HG02970 (cell line): ENCODE measurements around the gene PPP4R1.
"Not testable (repeated sequence)": the region's sequence is repeated elsewhere in the genome, so short reads cannot be mapped to it uniquely, and the experiment has no call there.

Experiments
- ATAC-seq: cut with Tn5 transposase; IDR thresholded peaks from one replicate; pipeline ENCODE4 v1.9.1; 2021; ENCODE audit warnings: mild to moderate bottlenecking, moderate library complexity, moderate number of reproducible peaks; ENCODE audit not compliant: unreplicated experiment, low FRiP score

The PPP4R1 gene

DNA sequence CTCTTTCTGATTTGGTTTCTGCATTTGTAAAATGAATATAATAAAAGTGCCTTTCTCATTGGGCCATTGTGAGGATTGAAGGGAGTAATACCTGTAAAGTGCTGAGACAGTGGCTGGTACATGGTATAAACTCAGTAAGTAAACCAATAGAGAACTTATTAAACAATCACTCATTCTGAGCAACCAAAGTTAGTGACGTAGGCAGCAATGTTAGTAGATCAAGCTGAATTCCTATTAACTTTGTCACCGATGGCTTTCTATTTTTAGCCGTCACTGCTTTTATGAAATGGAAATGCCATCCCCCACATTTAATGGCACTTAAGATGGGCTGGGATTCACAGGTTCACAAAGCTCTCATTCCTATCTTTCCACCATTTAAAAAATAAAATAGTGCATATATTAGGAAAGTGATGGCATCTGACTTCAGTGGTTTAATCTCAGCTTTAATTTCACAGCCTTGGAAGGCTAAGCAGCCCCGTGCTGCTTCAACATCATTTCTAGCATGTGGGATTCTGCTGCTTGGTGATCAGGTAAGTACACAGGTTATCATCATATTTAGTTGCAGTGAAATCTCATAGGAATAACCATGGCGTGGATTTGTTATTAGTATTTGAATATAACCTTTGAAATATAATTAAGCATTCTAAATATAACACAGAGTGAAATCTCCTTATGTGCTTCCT, 17.6 kb upstream of the PPP4R1 start:
- no peak for ATAC-seq

DNA sequence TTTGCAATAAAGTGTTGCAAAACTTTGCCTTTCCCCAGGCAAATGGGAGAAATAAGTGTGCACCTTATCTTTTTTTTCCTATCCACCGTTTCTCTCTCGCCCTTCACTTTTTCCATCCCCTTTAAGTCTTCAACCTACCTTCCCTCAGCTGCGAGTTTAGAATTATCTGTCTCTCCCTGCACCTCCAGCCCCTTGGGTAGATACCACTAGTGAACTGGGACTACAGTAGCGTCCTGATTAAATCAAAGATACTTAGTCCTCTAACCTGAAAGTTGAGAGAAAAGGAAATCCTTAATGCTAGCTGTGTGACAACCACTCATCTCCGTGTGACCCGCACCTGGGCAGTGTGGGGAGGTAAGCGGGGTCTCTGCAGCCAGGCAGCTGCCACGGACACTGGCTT, 16.1 kb upstream of the PPP4R1 start:
- no peak for ATAC-seq

DNA sequence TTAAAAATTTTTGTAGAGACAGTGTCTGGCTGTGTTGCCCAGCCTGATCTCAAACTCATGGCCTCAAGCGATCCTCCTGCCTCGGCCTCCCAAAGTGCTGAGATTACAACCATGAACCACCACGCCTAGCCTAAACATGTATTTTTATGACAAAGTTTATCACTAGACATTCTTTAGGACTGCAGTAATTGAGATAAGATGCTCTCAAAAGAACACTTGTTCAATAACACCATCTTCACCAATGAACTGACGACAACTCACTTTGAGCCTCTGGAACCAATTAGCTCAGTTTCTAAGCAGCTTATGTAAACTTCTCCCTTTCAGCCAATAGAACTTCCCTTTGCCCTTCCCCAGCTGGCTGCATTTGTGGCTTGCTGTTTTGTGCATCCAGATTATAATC, 15.3 kb upstream of the PPP4R1 start:
- no peak for ATAC-seq

DNA sequence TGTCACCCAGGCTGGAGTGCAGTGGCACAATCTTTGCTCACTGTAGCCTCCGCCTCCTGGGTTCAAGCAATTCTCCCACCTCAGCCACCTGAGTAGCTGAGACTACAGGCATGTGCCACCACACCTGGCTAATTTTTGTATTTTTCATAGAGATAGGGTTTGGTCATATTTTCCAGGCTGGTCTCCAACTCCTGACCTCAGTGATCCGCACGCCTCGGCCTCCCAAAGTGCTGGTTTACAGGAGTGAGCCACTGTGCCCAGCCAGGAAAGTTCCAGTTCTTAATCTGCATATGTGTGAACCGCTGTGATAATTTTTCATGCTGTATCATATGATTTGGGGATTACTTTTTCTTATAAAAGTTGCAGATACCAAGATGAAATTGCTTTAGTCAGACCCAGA, 14.6 kb upstream of the PPP4R1 start:
- no peak for ATAC-seq

DNA sequence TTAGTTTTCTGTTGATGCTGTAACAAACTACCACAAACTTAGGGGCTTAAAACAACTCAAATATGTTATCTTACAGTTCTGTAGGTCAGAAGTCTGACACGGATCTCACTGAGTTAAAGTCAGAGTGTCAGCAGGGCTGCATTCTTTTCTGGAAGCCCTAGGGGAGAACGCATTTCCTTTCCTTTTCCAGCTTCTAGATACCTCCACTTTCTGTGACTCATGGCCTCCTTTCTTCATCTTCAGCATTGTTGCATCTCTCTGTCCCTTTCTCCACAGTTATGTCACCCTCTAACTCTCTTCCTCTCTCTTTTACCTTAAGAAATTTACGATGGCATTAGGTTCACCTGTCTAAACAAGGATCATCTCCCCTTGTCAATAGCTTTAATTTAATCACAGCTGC, 13.3 kb upstream of the PPP4R1 start:
- no peak for ATAC-seq

DNA sequence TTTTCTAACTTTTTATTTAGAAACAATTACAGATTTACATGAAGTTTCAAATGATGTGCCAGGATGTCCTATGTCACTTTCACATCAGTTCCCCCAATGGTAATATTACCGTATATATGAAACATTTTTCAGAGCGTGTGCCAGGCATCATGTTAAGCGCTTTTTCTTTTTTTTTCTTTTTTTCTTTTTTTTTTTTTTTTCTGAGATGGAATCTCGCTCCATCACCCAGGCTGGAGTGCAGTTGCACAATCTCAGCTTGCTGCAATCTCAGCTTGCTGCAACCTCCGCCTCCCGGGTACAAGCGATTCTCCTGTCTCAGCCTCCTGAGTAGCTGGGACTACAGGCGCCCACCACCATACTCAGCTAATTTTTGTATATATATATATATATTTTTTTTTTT, 5.6 kb upstream of the PPP4R1 start:
- ATAC-seq: no peak

DNA sequence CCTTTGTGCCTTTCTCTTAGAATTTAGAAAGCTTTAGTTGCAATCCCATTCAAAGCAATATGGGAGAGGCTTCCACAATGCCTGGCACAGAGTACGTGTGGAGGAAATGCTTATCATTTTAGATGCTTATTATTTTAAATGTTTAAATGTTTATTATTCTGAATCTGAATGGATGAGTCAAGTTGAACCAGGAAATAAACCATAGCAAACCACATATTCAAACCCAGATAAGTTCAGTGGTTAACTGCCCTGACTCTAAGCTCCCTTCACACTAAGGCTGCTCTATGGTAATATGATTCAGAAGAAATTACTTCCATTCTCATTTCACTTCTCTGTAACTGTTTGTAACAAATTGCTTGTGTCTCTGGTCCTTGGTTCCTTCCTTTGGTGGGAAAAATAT, 5.2 kb upstream of the PPP4R1 start:
- ATAC-seq: no peak

DNA sequence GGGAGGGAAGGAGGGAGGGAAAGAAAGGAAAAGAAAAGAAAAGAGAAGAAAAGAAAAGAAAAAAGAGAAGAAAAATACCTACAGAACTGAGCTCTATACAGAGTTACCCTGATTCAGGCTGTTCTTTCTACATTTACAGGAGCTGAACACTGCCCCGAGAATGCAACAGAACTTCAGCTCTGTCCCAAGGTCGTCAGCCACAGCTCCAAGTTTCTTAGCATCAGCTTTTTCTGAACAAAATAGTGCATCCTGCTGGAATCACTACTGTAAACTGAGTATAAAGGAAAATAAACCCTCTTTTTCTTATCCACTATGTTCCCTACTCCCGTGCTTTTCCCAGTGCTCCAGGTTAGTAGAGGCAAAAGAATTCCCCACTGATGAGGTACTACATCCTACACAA, 4.7 kb upstream of the PPP4R1 start:
- no peak for ATAC-seq

DNA sequence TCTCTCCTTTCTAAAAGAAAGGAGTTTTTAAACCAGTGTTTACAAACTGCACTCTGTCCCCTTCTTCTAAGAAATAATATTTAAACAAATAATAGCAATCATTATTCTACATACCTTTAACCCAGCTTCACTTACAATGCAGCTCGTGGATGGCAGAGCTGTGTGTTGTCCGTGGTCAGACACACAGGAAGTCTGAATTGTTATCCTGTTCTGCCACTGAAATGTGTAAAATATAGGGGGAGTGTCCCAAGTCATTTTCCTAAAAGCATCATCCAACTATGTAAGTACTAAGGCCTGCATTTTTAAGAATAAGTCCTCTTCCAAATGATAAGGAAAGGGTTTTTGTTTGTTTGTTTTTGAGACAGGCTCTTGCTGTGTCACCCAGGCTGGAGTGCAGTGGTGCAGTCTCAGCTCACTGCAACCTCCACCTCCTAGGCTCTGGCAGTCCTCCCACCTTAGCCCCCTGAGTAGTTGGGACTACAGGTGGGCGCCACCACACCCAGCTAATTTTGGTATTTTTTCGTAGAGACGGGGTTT, 2.7 kb upstream of the PPP4R1 start:
- ATAC-seq: no peak

DNA sequence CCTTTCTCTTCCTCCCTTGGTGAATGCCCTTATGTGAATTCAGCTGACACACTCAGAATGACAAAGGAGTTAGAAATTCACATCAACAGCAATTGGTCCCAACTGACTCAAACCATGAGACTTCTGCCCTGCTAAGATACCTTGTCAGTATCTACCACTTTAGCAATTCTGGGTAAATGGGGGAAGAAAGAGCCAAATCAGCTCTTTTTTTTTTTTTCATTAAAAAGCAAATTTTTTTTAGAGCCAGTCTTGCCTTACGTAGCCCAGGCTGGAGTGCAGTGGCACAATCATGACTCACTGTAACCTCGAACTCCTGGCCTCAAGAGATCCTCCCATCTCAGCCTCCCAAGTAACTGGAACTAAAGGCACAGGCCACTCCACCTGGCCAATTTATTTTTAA, 1.7 kb upstream of the PPP4R1 start:
- ATAC-seq: no peak

DNA sequence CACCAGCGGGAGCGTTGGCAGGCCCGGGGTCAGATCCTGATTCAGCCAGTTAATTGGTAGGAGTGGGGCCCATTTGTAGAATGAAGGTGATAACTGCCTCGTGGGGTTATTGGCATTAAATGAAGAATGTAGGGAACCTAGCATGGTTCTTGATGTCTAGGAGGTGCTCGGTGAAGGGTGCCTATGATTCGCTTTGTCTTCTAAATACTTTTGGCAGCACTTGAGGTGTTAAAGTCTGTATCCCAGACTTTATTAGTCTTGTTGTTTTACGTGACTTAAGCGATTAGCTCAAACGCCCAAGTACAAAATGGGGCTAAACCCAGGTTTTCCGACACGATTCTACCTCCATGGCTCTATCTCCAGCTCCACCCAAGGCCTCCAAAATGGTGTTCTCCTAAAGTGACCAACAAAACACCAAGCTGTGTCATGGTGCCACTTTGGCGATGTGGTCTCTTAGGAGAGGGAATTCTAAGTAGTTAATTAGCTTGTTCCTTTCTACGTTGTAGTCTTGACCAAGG, 980 bp upstream of the PPP4R1 start:
- ATAC-seq: no peak

DNA sequence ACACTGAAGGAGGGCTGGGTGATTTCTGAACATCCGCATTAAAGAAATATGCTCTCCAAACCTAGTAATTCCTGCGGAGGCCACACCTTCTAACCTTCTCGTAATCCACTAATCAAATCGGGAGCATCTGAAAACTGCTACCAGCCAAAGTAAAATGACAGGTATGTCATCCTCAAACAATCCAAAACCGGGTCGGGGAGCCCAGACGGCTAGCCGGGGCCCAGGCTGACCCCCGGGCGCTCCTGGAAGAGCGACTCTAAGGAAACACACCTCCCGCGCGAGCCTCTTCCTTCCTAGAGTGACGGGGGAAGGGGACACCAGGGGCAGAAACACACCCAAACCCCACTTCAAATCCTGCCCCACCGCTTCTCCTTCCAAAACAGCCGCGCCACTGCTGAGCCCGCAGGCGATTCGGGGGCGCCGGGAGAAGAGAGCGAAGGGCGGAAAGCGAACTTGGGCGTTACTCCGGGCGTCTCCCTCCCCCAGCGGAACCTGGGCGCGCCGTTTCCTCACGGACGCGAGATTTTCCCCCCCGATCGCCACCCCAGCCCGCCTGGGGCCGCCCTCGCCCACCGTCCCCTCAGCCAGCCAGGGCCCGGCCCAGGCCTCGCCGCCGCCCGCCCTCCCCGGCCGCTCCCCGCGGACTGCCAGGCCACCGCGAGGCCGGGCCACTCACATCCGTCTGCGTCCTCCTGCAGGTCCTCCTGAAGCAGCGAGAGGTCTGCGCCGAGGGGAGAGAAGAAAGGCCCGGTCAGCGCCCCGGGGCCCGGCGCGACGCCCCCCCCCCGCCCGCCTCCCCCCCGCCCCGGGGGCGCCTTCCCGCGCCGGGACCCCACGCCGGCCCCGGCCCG, 584 bp downstream of the PPP4R1 start:
- peak; percentile 28 for ATAC-seq

DNA sequence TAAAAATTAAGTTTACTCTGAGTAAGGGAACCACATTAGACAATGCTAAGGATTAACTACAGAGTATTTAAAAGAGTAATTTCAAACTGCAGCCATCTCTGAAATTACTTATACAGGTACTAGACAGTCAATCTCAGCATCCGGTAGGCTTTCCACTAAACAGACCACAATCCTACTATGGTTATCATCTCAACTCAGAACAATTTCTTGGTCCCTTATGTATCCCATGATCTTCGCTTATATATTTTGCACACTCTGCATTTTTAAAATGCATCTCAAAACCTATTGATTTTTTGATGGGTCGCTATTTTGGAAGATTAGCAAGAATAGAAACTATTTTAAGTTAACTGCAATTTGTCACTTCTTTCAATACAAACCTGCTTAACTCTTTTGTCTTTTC, 1.4 kb downstream of the PPP4R1 start:
- ATAC-seq: no peak

DNA sequence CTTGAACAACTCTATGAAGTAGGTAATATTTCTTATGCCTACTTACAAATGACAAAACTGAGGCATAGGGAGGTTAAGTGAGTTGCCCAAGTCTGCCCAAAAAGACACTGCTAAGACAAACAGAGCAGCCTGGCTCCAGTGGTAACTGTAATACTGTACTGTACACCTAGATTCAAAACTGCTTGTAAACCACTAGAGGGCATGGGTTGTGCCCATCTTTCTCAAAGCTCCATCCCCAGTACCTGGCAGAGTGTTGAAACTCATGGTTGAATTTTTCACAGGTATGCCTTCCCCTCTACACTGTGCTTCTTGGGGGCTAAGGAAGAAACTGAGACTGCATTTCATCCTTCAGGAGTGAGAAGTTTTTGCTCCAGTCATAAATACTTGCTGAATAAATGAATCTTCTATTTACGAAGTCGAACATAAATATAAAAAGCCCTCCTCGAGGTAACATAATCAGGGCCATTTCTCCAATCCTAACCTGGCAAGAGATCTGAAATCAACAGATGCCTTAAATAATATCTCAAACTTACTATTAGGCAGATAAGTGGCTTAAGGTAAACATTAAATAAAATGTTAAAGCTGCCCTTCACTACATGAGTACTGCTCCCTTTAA, 2.0 kb downstream of the PPP4R1 start:
- no peak for ATAC-seq

DNA sequence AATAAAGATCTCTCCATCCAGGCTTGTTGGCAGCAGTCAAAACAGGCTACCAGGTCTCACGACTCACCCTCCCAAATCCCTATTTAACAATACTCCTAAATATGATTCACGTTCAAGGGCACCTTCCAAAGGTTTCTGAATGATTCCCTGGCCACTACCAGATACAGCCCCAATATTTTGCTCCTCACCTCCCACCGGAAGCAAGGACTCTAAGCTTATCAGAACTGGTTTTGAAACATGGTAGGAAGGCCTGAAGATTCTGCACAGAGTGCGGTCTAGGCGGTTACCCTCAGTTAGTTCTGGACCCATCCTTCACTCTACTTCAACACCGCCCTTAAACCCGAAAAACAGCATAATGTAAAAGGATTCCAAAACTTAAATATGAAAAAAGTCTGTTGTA, 5.2 kb downstream of the PPP4R1 start:
- no peak for ATAC-seq

DNA sequence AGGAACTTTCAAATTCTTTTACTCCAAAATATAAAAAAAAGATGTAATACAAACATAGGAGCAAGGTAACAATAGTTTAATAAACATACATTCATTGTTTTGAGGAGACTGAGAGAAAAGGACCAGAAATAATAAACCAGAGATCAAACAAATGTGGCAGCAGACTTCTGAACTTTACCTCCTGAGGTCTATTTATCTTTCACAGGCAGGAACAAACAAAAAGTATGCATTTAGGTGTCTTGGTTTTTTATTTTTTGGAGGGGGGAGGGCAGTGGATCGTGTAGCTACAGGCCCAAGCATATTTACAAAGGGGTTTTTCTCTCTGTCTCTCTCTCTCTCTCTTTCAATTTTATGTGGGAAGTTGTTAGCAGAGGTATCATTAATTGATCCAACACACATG, 5.6 kb downstream of the PPP4R1 start:
- no peak for ATAC-seq

DNA sequence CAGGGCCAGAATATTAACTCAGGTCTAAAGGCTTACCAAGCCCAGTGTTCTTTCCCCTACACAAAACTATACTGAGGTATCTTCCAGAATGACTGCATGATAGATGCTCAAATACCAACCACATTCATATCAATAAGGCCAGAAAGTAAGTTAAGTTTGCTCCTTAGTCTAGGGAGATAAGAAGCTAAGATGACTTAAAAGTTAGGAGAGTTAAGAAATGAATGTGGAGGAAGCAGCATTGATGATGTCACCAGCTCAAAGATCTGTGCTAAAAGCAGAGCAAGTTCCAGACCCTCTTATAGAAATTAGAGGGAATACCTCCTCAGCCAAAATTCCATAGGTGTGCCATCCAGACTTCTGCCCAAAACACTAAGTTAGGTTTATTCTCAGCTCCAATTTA, 6.1 kb downstream of the PPP4R1 start:
- no peak for ATAC-seq

DNA sequence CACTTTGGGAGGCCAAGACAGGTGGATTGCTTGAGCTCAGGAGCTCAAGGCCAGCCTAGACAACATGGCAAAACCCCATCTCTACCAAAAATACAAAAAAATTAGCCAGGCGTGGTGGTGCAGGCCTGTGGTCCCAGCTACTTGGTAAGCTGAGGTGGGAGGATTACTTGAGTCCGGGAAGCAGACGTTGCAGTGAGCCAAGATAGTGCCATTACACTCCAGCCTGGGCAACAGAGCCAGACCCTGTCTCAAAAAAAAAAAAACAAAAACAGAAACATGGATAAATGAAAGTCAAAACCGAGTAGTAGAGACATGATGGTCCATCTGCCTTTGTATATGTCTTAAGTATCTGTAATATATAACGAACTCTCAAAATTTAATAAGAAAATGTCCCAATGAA, 7.2 kb downstream of the PPP4R1 start:
- ATAC-seq: not testable (repeated sequence)

DNA sequence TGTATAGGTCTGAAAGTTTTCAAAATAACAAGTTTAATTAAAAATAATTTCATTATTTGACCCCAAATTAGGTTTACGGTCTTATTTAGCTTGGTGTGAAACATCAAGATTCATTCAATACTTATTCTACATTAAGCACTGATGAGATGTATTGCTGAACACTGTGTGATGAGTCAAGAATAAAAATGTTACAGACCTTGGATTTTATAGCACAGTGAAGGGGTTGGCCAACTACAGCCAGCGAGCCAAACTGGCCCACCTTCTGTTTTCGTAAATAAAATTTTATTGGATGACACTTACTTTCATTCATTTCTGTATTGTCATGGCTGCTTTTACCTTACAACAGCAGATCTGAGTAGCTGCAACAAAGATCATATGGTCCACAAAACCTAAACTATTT, 8.3 kb downstream of the PPP4R1 start:
- ATAC-seq: no peak

DNA sequence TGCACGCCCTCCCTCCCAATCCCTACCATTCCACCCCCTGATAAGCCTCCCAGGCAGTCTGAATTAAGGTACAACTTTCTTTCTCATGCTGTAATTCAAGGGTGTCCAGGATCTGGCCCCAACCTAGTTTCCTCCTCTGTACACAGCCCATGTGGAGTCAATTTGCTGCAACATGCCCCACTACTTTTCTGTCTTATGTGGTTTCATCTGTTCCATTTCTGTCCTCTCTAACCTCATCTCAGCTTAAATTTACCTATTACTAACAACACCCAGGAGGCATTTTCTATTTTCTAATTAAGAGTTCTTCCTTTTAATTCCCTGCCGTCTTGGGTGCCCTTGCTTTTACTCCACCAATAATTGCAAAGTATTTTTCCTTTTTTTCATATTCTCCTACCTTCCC, 10.0 kb downstream of the PPP4R1 start:
- ATAC-seq: no peak

DNA sequence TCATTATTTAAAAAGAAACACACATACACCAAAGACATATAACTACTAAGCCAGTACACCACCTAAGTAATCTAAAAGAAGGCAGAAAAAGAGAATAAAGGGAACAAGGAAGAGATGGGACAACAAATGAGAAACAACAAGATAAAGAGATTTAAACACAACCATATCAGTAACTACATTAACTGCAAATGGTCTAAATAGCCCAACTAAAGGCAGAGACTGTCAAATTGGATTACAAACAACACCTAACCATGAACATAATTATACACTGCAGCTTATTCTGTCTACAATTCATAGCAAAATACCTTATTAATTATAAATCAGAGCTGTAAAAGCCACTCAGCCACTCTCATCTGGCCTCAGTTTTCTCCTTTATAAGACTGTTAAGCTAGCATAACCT, 15.0 kb downstream of the PPP4R1 start:
- no peak for ATAC-seq
